Vagina (tissue), 2 donors: Measurements from ENCODE around the gene SLC36A3.

ENCODE experiments used
- CTCF ChIP-seq, 3 experiments: fragments of 450-650 bp in 2 of 3; fragments of 200-600 bp in 1 of 3; sonication (generic) in 1 of 3; IDR thresholded peaks; one replicate each; pipeline ENCODE4 v1.5.1; 2017 to 2019; ENCODE audit warnings: antibody characterized with exemption in 3 of 3, mild to moderate bottlenecking in 2 of 3, moderate library complexity in 2 of 3
- POLR2A ChIP-seq, 2 donors: fragments of 450-650 bp; IDR thresholded peaks; one replicate each; pipeline ENCODE4 v1.6.1; 2017; ENCODE audit warnings: antibody characterized with exemption in 2 of 2, mild to moderate bottlenecking in 2 of 2, moderate library complexity in 2 of 2
- POLR2AphosphoS5 ChIP-seq, 2 donors: sonication (generic); formaldehyde crosslinking; IDR thresholded peaks; one replicate each; pipeline ENCODE4 v1.9.0; 2017; ENCODE audit warnings: antibody characterized with exemption in 2 of 2, mild to moderate bottlenecking in 2 of 2, low read depth in 1 of 2; ENCODE audit not compliant: insufficient read depth in 1 of 2

- TF ChIP-seq POLR2A (IDR thresholded peaks at IDR 0.05) (no peak), CTCF (IDR thresholded peaks at IDR 0.05) (no peak), POLR2AphosphoS5 (IDR thresholded peaks at IDR 0.05; ENCODE audit: insufficient read depth in 1 of 2, low read depth in 1 of 2) (no peak)
Measured at GRCh38 chr5:151303666-151304065, at the start of gene SLC36A3.
